Activated CD4-positive, CD25-positive, alpha-beta regulatory T cell (primary cell): ENCODE results near the gene CLTA.
"Not testable (repeated sequence)": the region's sequence is repeated elsewhere in the genome, so short reads cannot be mapped to it uniquely, and the experiment has no call there.

ENCODE experiments used
- DNase-seq, 4 experiments: peaks; one replicate each; lab custom pipeline; 2025; lab: John Stamatoyannopoulos, UW

CLTA gene

DNA sequence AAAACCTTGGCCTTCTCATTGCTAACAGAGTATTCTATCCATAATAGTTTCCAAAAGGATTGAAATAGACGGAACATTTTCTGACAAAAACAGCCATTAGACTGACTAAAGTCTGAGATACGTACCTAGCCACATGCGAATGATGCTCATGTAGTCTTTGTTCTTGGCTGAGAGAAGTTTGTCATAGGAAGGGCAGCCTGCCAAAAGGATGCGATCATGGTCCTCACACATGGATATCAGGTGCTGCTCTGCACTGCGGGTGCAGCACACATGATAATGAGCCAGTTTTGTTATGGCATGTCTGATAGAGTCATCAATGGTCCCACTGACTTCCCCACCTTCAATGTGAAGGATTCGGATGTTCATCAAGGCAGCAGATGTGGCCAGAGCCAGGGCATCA, 55.2 kb downstream of the CLTA start:
- no peak for DNase-seq

DNA sequence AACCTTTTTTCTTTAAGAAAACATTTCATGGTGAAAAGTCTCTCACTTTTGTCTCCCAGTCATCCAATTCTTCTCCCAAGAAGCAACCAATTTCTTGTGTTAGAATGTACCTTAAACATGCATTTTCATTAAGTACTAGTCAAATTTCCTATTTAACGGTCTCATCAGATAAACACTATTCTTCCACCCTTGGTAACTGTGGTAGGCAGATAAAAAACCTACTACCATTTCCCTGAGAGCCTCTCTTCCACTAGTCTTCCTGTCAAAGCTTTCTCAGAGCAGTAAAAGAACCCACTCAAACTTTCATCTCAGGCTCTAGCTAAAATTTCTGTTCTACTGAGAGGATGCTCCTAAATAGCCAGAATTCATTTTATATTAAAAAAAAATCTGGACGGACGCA, 56.6 kb downstream of the CLTA start:
- DNase-seq = no peak

DNA sequence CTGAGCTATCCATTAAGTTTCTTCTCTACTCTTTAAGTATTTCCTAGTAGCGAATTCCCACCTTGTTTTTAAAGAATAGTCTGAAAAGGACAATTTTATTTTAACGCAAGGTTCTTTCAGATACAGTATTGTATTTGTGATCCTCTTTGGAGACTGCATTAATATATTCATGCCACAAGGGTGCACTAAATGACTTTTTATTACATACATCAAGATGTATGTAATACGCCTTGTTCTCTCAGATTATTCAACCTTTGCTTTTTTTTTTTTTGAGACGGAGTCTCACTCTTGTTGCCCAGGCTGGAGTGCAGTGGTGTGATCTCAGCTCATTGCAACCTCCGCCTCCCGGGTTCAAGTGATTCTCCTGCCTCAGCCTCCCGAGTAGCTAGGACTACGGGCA, 57.3 kb downstream of the CLTA start:
- not testable (repeated sequence) for DNase-seq

DNA sequence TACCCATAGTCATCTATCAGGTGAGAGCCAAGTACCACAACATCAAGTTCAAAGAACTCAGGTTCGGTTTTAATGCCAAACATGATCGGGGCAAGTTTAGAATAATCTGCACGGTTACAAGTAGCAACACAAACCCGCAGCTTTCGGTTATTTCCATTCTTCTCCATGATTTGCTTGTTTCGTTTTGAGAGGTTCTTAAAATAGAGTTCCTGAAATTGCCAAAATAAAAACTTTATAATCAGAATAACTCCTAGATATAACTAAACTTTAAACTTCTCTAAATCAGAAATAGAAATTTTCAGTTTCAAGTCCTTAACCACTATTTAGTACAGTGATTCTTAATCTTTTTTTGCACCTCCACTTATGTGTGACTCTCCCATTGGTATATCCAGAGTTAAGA, 58.5 kb downstream of the CLTA start:
- no peak for DNase-seq

DNA sequence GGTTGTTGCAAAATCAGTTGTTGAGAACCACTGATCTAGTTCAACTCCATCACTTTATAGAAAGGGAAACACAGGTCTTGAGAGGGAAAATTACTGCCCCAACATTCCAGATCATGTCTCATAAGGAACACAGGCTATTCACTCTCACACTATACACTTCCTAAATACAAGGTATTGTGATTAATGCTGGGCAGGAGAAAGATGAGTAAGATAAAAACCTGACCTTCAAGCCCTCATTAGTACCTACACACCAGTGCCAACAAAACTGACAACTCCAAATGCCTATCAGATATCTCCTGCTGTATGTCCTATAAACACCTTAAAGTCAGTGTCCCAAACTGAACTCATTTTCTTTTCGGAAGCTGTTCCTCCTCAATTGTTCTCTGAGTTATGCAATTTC, 59.4 kb downstream of the CLTA start:
- no peak for DNase-seq

DNA sequence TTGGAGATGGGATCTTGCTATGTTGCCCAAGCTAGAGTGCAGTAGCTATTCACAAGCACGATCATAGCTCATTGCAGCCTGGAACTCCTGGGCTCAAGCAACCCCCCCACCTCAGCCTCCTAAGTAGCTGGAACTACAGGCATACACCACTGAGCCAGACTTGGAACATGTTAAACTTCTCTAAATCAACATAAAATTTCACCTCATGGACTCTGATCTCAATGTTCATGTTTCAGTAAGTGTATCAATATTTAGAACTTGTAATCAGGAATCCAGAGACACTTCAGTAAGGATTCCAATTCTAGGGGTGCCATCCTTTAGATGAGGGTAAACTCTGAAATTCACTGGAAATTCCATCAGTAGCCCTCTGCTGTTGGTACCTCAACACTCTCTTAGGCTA, 60.7 kb downstream of the CLTA start:
- DNase-seq = no peak

DNA sequence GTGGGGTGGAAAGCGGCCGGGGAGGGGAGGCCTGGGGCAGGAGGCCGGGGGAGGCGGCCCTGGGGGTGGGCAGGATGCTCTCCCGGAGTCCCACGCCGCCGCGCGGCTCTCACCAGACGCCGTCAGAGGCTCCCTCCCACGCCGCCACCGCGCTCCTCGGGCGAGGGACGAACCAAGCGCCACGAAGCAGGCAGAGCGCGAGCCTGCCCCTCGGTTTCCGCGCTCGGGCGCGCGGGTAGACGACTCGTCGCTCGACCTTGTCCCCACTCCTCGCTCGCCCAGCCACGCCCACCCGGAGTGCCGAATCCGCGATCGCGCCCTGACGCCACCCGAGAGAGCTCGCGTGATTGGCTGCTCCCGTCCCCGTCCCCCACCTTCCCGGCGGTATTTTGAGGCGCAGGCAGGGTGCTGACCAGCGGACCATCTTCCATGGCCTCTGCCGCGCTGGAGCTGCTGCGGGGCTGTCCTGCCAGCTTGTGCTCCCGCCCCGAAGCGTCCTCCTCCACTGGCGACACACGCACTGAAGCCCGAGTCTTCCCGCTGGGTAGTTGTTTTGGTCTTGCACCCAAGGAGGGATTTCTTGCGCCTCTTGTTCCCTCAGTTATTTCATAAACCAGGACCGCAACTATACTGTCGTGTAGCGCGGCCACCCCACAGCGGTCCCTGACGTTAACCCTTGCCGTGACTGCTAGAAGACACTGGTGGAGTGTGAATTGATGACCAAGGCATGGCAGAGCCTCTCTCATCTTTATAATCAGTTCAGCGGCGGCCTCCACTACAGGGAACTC, 67.7 kb downstream of the CLTA start, which contains the start of gene GNE:
Gene GNE (minus strand): TSS at position 241 of the 788 bp plus-strand sequence. CDS start 9,093 bp downstream, outside the sequence.
- peak; percentile 92 to 96 (median 96) for DNase-seq

DNA sequence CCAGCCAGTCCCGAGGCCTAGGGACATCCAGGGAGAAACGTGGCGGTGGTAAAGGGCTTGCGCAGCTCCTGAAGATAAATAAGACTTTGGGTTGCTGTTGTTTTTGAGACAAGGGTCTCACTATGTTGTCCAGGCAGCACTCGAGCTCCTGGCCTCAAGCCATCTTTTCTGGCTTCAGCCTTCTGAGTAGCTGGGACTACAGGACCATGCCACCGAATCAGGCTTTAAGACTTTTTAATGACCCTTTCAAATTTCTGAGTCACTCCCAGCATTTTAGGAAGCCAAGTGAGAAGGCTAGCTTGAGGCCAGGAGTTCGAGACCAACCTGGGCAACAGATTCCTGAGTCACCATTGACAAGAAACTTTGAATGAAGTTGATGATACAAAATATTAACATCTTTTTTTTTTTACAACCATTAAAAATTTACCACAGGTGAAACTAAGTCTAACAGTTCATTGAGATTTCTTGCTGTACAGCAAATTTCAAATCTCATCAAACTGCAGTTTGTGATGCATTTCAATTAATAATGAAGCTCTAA, 68.3 kb downstream of the CLTA start:
- no peak for DNase-seq
